A673 (cell line): ENCODE measurements around the gene CDYL2.

ENCODE experiments used
- CTCF ChIP-seq: fragments of 300-800, 200-600 bp; sonication (generic); conservative IDR thresholded peaks from 2 replicates; pipeline ENCODE4 v1.5.1; 2017; ENCODE audit warnings: low read depth, mild to moderate bottlenecking, antibody characterized with exemption, low read length, moderate library complexity, mixed read lengths
- EZH2 ChIP-seq: fragments of 200-600 bp; sonication (generic); IDR thresholded peaks from 2 replicates; pipeline ENCODE4 v1.6.1; 2017; ENCODE audit warnings: borderline replicate concordance, low read depth, mild to moderate bottlenecking, mixed read lengths, antibody characterized with exemption, low read length; ENCODE audit not compliant: poor library complexity, severe bottlenecking

- no peak for TF ChIP-seq CTCF
- TF ChIP-seq EZH2 = no peak
Observed at GRCh38 chr16:80596507-80597207, 207.7 kb downstream of the CDYL2 start.
